ENCODE results near the gene DAPK2.

Gene DAPK2

GRCh38 chr15:63997715-63998442 is 48.4 kb downstream of the DAPK2 start:
- TF ChIP-seq CTCF (IDR thresholded peaks at IDR 0.05; ENCODE audit: borderline replicate concordance, insufficient read depth, low read depth, low read length) = no peak
- no peak overlapping the region for H3K4me3 ChIP-seq (ENCODE audit: low read depth, low read length)

- no peak overlapping the region for H3K4me3 ChIP-seq (ENCODE audit: low read depth, low read length)
- TF ChIP-seq CTCF (IDR thresholded peaks at IDR 0.05; ENCODE audit: borderline replicate concordance, insufficient read depth, low read depth, low read length) = no peak
Observed at GRCh38 chr15:63996794-63997357, 49.4 kb downstream of the DAPK2 start.

- TF ChIP-seq CTCF (IDR thresholded peaks at IDR 0.05; ENCODE audit: borderline replicate concordance, insufficient read depth, low read depth, low read length) = no peak
- no peak overlapping the region for H3K4me3 ChIP-seq (ENCODE audit: low read depth, low read length)
Observed at GRCh38 chr15:63995789-63996188, 50.5 kb downstream of the DAPK2 start.

GRCh38 chr15:63994073-63994600 is 52.1 kb downstream of the DAPK2 start:
- H3K4me3 ChIP-seq (ENCODE audit: low read depth, low read length) = no peak overlapping the region
- no peak for TF ChIP-seq CTCF (IDR thresholded peaks at IDR 0.05; ENCODE audit: borderline replicate concordance, insufficient read depth, low read depth, low read length)

- TF ChIP-seq CTCF (IDR thresholded peaks at IDR 0.05; ENCODE audit: borderline replicate concordance, insufficient read depth, low read depth, low read length) = no peak
- no peak overlapping the region for H3K4me3 ChIP-seq (ENCODE audit: low read depth, low read length)
Observed at GRCh38 chr15:63992300-63992699, 54.0 kb downstream of the DAPK2 start.

GRCh38 chr15:63991706-63992105 is 54.6 kb downstream of the DAPK2 start:
- no peak for TF ChIP-seq CTCF (IDR thresholded peaks at IDR 0.05; ENCODE audit: borderline replicate concordance, insufficient read depth, low read depth, low read length)
- H3K4me3 ChIP-seq (ENCODE audit: low read depth, low read length) = no peak overlapping the region

- H3K4me3 ChIP-seq (ENCODE audit: low read depth, low read length) = peak overlapping the region; percentile 21
- no peak for TF ChIP-seq CTCF (IDR thresholded peaks at IDR 0.05; ENCODE audit: borderline replicate concordance, insufficient read depth, low read depth, low read length)
Observed at GRCh38 chr15:63990454-63990853, 55.8 kb downstream of the DAPK2 start.
